IMR-90 (cell line): ENCODE measurements around the gene USP12. TPM values are rescaled to one million over a fixed set of nuclear protein-coding genes. Genes with fewer than 3 reads are reported as not detected.

ENCODE experiments used
- ATAC-seq: fragments of 200-7000 bp; cut with Tn5 transposase; 2 replicates; pipeline ENCODE4 v1.9.1; 2020; ENCODE audit warnings: low read depth, mild to moderate bottlenecking, moderate library complexity
- BruUV-seq: library from RNA; stranded (reverse); fragments of 400-500 nt; replicated peaks from 2 replicates; lab custom pipeline; 2021; lab: Mats Ljungman, UMichigan
- CTCF ChIA-PET: fragments of 300-600 bp; formaldehyde crosslinking; extraction: SDS; loops from one replicate; lab custom pipeline; 2021; ENCODE audit warnings: antibody characterized with exemption; lab: Yijun Ruan, JAX
- POLR2A ChIA-PET: fragments of 300-600 bp; sonication (Branson Sonifier 250); formaldehyde crosslinking; loops from one replicate; lab custom pipeline; 2022; ENCODE audit warnings: antibody characterized with exemption; ENCODE audit not compliant: unreplicated experiment; lab: Charles Lee
- DNase-seq: peaks from one replicate; pipeline ENCODE4 v3.0.0; 2013
- H2AFZ ChIP-seq: replicated peaks from 2 replicates; pipeline ENCODE3; 2013; ENCODE audit warnings: low read length, mild to moderate bottlenecking; ENCODE audit not compliant: poor library complexity
- H2AK5ac ChIP-seq: 2 replicates; pipeline ENCODE4 v1.6.1; 2013; ENCODE audit warnings: low read depth, low read length, inconsistent platforms
- H2AK9ac ChIP-seq: replicated peaks from 2 replicates; pipeline ENCODE3; 2013; ENCODE audit warnings: mild to moderate bottlenecking, low read depth, low read length, moderate library complexity; ENCODE audit not compliant: poor library complexity
- H2BK120ac ChIP-seq: 2 replicates; pipeline ENCODE4 v1.6.1; 2013; ENCODE audit warnings: low read depth, low read length, inconsistent platforms
- H2BK15ac ChIP-seq: 3 replicates; pipeline ENCODE4 v1.6.1; 2013; ENCODE audit warnings: low read depth, low read length, inconsistent platforms
- H2BK20ac ChIP-seq: 2 replicates; pipeline ENCODE4 v1.6.1; 2013; ENCODE audit warnings: low read depth, mild to moderate bottlenecking, inconsistent platforms, low read length, moderate library complexity
- H2BK5ac ChIP-seq: 2 replicates; pipeline ENCODE4 v1.6.1; 2013; ENCODE audit warnings: mild to moderate bottlenecking, low read depth, low read length, inconsistent platforms; ENCODE audit not compliant: poor library complexity, severe bottlenecking
- H3K14ac ChIP-seq: replicated peaks from 2 replicates; pipeline ENCODE4 v1.6.1; 2013; ENCODE audit warnings: low read depth, low read length, inconsistent platforms
- H3K18ac ChIP-seq: 2 replicates; pipeline ENCODE4 v1.6.1; 2013; ENCODE audit warnings: low read depth, low read length, control low read depth
- H3K23ac ChIP-seq: 2 replicates; pipeline ENCODE4 v1.6.1; 2013; ENCODE audit warnings: low read depth, low read length, inconsistent platforms
- H3K27ac ChIP-seq: 2 replicates; pipeline ENCODE4 v1.5.1; 2013; ENCODE audit warnings: mild to moderate bottlenecking, control low read depth, low read length; ENCODE audit not compliant: insufficient read depth
- H3K27me3 ChIP-seq: 2 replicates; pipeline ENCODE4 v1.6.1; 2013; ENCODE audit warnings: low read length; ENCODE audit not compliant: control insufficient read depth, insufficient read depth
- H3K36me3 ChIP-seq: 2 replicates; pipeline ENCODE4 v1.6.1; 2013; ENCODE audit warnings: low read length, mixed read lengths; ENCODE audit not compliant: control insufficient read depth, insufficient read depth
- H3K4ac ChIP-seq: 2 replicates; pipeline ENCODE4 v1.6.1; 2013; ENCODE audit warnings: low read depth, low read length, inconsistent platforms
- H3K4me1 ChIP-seq: 2 replicates; pipeline ENCODE4 v1.6.1; 2013; ENCODE audit warnings: low read length, mixed read lengths; ENCODE audit not compliant: control insufficient read depth, insufficient read depth
- H3K4me2 ChIP-seq: 2 replicates; pipeline ENCODE4 v1.6.1; 2013; ENCODE audit warnings: low read depth, mild to moderate bottlenecking, control low read depth, low read length, moderate library complexity
- H3K4me3 ChIP-seq: 2 replicates; pipeline ENCODE4 v1.5.1; 2013; ENCODE audit warnings: low read depth, mild to moderate bottlenecking, control low read depth, low read length, moderate library complexity; ENCODE audit not compliant: insufficient read depth
- H3K56ac ChIP-seq: 2 replicates; pipeline ENCODE4 v1.6.1; 2013; ENCODE audit warnings: low read length, inconsistent platforms; ENCODE audit not compliant: insufficient read depth; ENCODE audit errors: extremely low read depth
- H3K79me1 ChIP-seq, 2 experiments: 2 replicates each; pipeline ENCODE4 v1.6.1; 2013; ENCODE audit warnings: low read length in 2 of 2, inconsistent platforms in 1 of 2, low read depth in 1 of 2
- H3K9ac ChIP-seq: 2 replicates; pipeline ENCODE4 v1.6.1; 2013; ENCODE audit warnings: low read depth, low read length, control low read depth
- H3K9me1 ChIP-seq: 2 replicates; pipeline ENCODE4 v1.6.1; 2013; ENCODE audit warnings: low read length, inconsistent platforms; ENCODE audit not compliant: insufficient read depth
- H3K9me3 ChIP-seq: 2 replicates; pipeline ENCODE4 v1.6.1; 2013; ENCODE audit warnings: low read length; ENCODE audit not compliant: control insufficient read depth, insufficient read depth
- H4K20me1 ChIP-seq: 2 replicates; pipeline ENCODE4 v1.6.1; 2013; ENCODE audit warnings: low read length, inconsistent platforms; ENCODE audit not compliant: insufficient read depth
- H4K5ac ChIP-seq: 2 replicates; pipeline ENCODE4 v1.6.1; 2013; ENCODE audit warnings: mild to moderate bottlenecking, low read depth, low read length, control low read depth
- H4K8ac ChIP-seq, 2 experiments: 2 replicates each; pipeline ENCODE4 v1.6.1; 2013; ENCODE audit warnings: low read depth in 2 of 2, low read length in 2 of 2, control low read depth in 1 of 2, inconsistent platforms in 1 of 2
- H4K91ac ChIP-seq: 2 replicates; pipeline ENCODE4 v1.6.1; 2013; ENCODE audit warnings: low read depth, low read length, inconsistent platforms; ENCODE audit not compliant: insufficient read depth
- BHLHE40 ChIP-seq: fragments of 150-350 bp; IDR thresholded peaks from 2 replicates; pipeline ENCODE4 v1.6.1; 2016; ENCODE audit warnings: mild to moderate bottlenecking, low read depth, low read length
- CEBPB ChIP-seq: IDR thresholded peaks from 2 replicates; pipeline ENCODE4 v1.6.1; 2012; ENCODE audit warnings: low read depth, low read length, improper control_type of control experiment
- ELK1 ChIP-seq: fragments of 150-350 bp; IDR thresholded peaks from 2 replicates; pipeline ENCODE4 v1.6.1; 2016; ENCODE audit warnings: low read depth, mild to moderate bottlenecking, low read length, moderate library complexity, borderline replicate concordance
- FOS ChIP-seq: fragments of 150-350 bp; IDR thresholded peaks from 2 replicates; pipeline ENCODE4 v1.6.1; 2016; ENCODE audit warnings: low read depth, low read length
- MAFK ChIP-seq: IDR thresholded peaks from 2 replicates; pipeline ENCODE4 v1.6.1; 2012; ENCODE audit warnings: low read depth, low read length, improper control_type of control experiment
- MAZ ChIP-seq: IDR thresholded peaks from 2 replicates; pipeline ENCODE4 v1.6.1; 2012; ENCODE audit warnings: low read depth, mild to moderate bottlenecking, low read length, improper control_type of control experiment, moderate library complexity, borderline replicate concordance
- MXI1 ChIP-seq: IDR thresholded peaks from 2 replicates; pipeline ENCODE4 v1.6.1; 2012; ENCODE audit warnings: low read depth, mild to moderate bottlenecking, low read length, moderate library complexity, borderline replicate concordance
- POLR2A ChIP-seq: IDR thresholded peaks from 2 replicates; pipeline ENCODE4 v1.6.1; 2012; ENCODE audit warnings: mild to moderate bottlenecking, low read depth, low read length
- RAD21 ChIP-seq: IDR thresholded peaks from 2 replicates; pipeline ENCODE4 v1.6.1; 2012; ENCODE audit warnings: low read length, improper control_type of control experiment
- RCOR1 ChIP-seq: IDR thresholded peaks from 2 replicates; pipeline ENCODE4 v1.6.1; 2012; ENCODE audit warnings: mild to moderate bottlenecking, low read length, improper control_type of control experiment; ENCODE audit not compliant: insufficient replicate concordance
- RFX5 ChIP-seq: IDR thresholded peaks from 2 replicates; pipeline ENCODE4 v1.8.0; 2012; ENCODE audit warnings: low read depth, mild to moderate bottlenecking, low read length, moderate library complexity
- USF2 ChIP-seq: fragments of 150-350 bp; IDR thresholded peaks from 2 replicates; pipeline ENCODE4 v1.6.1; 2017; ENCODE audit warnings: mild to moderate bottlenecking, antibody characterized with exemption, low read length, low read depth
- WGBS, 2 experiments: methylation state at CpG; one replicate each; pipeline versions ENCODE4 v1.1.5 to v1.1.7; 2013; ENCODE audit warnings: missing lambda C conversion rate in 2 of 2; ENCODE audit not compliant: insufficient read length in 1 of 2; ENCODE audit errors: extremely low coverage in 2 of 2; 5-methylcytosine and 5-hydroxymethylcytosine counted together
- dilution Hi-C: fragments of 300-500 bp; cut with HindIII; formaldehyde crosslinking; loops from one replicate; pipeline ENCODE4 v1.14.3; 2018; ENCODE audit warnings: low sequenced_read_pairs; ENCODE audit not compliant: unreplicated experiment
- in situ Hi-C: fragments of 300-500 bp; cut with MboI; formaldehyde crosslinking; loops from 3 replicates; pipeline ENCODE4 v1.14.3; 2019; ENCODE audit warnings: low sequenced_read_pairs, inconsistent platforms, mixed read lengths
- intact Hi-C: fragments of 100-400 bp; cut with micrococcal nuclease; formaldehyde crosslinking; loops from 2 replicates; pipeline ENCODE4 v1.10.0; 2022
- polyA plus RNA-seq, 3 experiments: library from polyadenylated mRNA; depleted of rRNA; stranded (reverse); fragments of >200 nt; gene quantifications; 2 replicates each; pipeline ENCODE4 v1.2.3, GENCODE V29; 2012; ENCODE audit warnings: low replicate concordance in 1 of 3
- total RNA-seq: library from RNA; depleted of rRNA; stranded (reverse); fragments of >200 nt; gene quantifications from 2 replicates; pipeline ENCODE4 v1.2.3, GENCODE V29; 2012

The USP12 gene
- total and polyA plus RNA-seq, 2 of the 4 experiments (the other 2 are of a cell fraction), result 11.8 to 16.5 TPM

GRCh38 chr13:27081893-27082679 is 89.5 kb downstream of the USP12 start (continued):
- TF ChIP-seq CEBPB, result no peak

DNA sequence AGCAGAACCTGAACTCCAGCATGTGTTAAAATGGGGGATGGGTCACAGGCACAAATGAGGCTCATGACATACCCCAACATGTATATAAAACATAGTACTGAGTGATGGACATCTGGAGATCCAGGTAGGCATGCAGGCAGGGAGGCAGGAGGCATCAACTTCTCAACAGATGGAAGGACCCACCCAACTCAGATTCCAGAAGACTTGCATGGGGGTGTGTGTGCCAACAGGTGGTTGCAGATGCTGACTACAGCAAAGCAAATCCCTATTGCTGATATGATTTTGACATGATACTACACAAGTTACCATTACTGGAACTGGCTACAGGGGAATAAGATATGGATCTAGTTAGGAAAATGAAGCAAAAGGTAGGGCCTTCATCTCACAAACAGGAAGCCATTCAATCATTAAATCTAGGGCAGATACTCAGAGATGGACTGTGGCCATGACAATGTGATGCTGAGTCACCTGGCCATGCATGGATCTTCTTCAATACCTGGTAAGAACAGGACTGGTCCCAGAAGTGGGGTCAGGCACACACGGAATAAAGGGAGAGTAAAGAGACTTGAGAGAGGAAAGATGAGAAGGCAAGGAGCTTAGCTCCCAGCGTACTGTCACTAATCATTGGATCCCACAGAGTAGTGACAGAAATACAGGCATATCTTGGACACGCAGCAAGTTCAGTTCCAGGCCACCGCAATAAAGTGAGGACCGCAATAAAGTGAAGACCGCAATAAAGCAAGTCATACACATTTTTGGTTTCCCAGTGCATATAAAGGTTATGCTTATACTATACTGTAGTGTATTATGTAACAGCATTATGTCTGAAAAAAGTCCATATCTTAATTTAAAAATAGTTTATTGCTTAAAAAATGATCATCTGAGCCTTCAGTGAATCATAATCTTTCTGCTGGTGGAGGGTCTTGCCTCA is 91.3 kb downstream of the USP12 start:
- H2BK5ac ChIP-seq, result peak overlapping the region; percentile 71
- no peak overlapping the region for H4K91ac ChIP-seq
- H2BK15ac ChIP-seq, result no peak overlapping the region
- no peak overlapping the region for H3K56ac ChIP-seq
- no peak overlapping the region for H3K9ac ChIP-seq
- no peak for DNase-seq
- no peak overlapping the region for H4K5ac ChIP-seq
- H2BK120ac ChIP-seq, result no peak overlapping the region; the same call in 1 of the 2 replicates
- no peak overlapping the region for H2AK5ac ChIP-seq
- H3K4me3 ChIP-seq, result no peak overlapping the region
- no TSS peak for BruUV-seq
- H3K4ac ChIP-seq, result peak overlapping the region; percentile 19; the same call in 1 of the 2 replicates
- POLR2A ChIA-PET, result no interaction called here
- H3K9me3 ChIP-seq, result no peaks in the 10 kb centered on the region
- peaks cover 11% of the 10 kb centered on the region for H3K4me1 ChIP-seq
- no peak overlapping the region for H3K14ac ChIP-seq
- H3K4me2 ChIP-seq, result no peak overlapping the region; the same call in 1 of the 2 replicates
- H3K79me1 ChIP-seq, result peaks cover 23 to 29% of the 10 kb centered on the region in 2 experiments
- dilution Hi-C loops, result no loop called here
- no peak overlapping the region for H2AK9ac ChIP-seq
- H3K27me3 ChIP-seq, result no peaks in the 10 kb centered on the region
- H2BK20ac ChIP-seq, result no peak overlapping the region
- H3K23ac ChIP-seq, result no peak overlapping the region
- ATAC-seq, result no peak
- no peak overlapping the region for H3K18ac ChIP-seq
- intact Hi-C loops, result no loop called here
- CTCF ChIA-PET, result no interaction called here
- H3K27ac ChIP-seq, result peak overlapping the region; percentile 42; the same call in 1 of the 2 replicates
- H3K9me1 ChIP-seq, result peaks cover 8% of the 10 kb centered on the region
- WGBS, 2 experiments, result 100% methylated on average over 2 of the region's 6 CpGs; no CpG with 5 or more reads in 1 of the 2 experiments
- in situ Hi-C loops, result no loop called here
- peaks cover 15% of the 10 kb centered on the region for H3K36me3 ChIP-seq
- no peaks in the 10 kb centered on the region for H4K20me1 ChIP-seq
- H2AFZ ChIP-seq, result no peak overlapping the region
- H4K8ac ChIP-seq, result no peak overlapping the region
- TF ChIP-seq MAFK (no peak), CEBPB (no peak), ELK1 (no peak), POLR2A (no peak), RAD21 (no peak), MXI1 (no peak), BHLHE40 (no peak), RCOR1 (no peak), FOS (no peak), RFX5 (no peak), MAZ (no peak), USF2 (no peak)
